Jurkat, Clone E6-1 (cell line): ENCODE data around the gene NPS.

Source experiments
- DNase-seq: peaks from one replicate; pipeline ENCODE4 v3.0.0-alpha.2; 2011; ENCODE audit warnings: low read depth, low spot score
- H3K4me3 ChIP-seq: 2 replicates; pipeline ENCODE4 v1.5.1; 2011; ENCODE audit warnings: mild to moderate bottlenecking, low read length, control low read depth, moderate library complexity

The NPS gene

DNA sequence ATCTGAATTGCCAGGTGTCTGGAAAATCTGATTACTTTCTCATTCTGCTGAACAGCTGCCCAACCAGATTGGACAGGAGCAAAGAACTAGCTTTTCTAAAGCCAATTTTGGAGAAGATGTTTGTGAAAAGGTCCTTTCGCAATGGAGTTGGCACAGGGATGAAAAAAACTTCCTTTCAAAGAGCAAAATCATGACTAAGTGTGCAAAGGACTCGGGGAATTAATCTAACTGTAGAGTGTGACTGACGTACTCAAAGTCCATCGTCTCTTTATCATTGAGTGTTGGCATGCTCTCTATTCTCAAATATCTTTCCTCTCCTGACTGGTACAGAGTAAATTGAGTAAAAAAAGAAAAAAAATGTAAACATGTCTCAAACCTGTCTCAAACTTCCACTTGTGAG is 3.3 kb downstream of the NPS start:
- DNase-seq, result no peak
- H3K4me3 ChIP-seq, result no peak overlapping the region

DNA sequence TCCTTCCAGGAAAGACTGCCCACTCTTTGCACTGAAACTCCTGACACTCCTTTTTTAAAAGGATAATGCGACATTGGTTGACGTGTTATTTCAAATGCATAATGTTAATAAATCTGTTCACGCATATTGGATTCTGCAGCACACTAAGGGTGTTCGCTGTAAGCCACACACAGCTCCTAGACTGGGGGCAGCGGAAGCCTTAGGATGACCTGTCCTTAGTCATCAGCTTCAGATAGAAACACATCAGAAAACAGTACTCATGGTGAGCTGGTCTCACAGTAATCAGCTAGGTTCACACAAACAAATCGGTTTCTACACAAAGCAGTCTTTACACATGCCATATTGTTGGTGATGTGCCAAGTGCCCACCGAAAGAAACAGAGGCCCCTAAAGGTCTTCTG is 4.3 kb downstream of the NPS start:
- H3K4me3 ChIP-seq, result no peak overlapping the region

GRCh38 chr10:127556916-127557315 is 7.8 kb downstream of the NPS start:
- DNase-seq, result no peak
- H3K4me3 ChIP-seq, result no peak overlapping the region

More for the DNA sequence above, 4.3 kb downstream of the NPS start:
- DNase-seq, result no peak

- no peak for DNase-seq
- H3K4me3 ChIP-seq, result no peak overlapping the region
These were observed 12.5 kb downstream of the NPS start for GRCh38 chr10:127561647-127562046.

DNA sequence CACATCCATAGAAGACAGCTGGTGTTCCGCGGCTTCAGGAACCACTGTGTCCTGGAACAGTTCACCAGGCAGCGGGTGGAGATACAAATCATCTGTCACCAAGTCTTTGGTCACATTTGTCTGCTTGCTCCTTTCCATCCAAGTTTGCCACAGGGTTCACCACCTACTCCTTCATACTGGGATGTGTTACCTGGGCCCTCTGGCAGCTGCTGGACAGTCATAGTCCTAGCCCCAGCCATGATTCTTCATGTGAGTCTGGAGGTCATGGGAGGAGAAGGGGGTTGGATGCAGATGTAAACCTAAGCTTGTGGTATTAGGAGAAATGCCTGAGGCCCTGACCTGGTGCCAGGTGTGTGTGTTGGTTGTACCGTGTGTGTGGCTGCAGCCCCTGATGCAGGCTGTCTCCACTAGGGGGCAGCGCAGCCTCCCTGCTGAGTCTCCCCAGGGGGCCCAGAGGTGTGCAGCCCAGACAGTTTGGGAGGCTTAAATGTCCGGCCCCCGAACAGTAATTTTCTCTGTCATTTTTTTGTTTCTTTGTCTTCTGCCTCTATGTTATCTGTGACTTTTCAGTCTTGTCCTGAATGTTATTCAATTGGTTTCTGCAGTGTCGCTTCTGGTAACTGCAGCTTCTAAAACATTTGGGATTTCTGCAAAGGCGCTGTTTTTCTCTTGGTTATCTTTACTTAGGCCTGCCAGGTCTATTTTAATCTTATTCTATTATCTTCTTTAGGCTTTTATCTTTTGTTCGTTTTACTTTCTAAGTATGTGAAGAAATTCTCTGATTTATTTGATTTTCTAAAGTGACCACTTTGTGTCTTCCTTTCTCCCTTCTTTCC is 14.8 kb downstream of the NPS start:
- H3K4me3 ChIP-seq, result no peak overlapping the region
- DNase-seq, result peak; percentile 7

DNA sequence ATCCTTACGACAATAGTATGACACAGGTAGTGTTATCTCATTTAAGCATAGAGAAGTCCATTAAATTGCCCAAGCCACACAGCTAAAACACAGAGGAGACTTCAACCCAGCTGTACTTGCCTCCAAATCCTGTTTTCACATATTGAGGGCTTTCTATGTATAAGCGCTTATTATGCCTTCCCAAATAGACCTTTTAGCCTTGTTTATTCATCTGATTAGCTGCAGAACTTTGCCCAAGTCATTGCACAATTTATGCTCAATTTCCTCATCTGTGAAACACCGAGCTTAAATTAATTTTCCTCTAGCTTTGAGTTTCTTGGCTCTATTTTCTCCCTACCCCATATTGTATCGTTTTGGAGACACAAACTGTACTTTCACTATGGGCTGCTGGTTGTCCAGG is 15.5 kb downstream of the NPS start:
- no peak for DNase-seq
- no peak overlapping the region for H3K4me3 ChIP-seq

GRCh38 chr10:127565583-127565982 is 16.5 kb downstream of the NPS start:
- no peak for DNase-seq
- no peak overlapping the region for H3K4me3 ChIP-seq

GRCh38 chr10:127569210-127569609 is 20.1 kb downstream of the NPS start:
- no peak overlapping the region for H3K4me3 ChIP-seq
- no peak for DNase-seq

- DNase-seq, result no peak
- H3K4me3 ChIP-seq, result no peak overlapping the region
These were observed 20.9 kb downstream of the NPS start for GRCh38 chr10:127570036-127570435.

- DNase-seq, result no peak
- no peak overlapping the region for H3K4me3 ChIP-seq
These were observed 22.3 kb downstream of the NPS start for GRCh38 chr10:127571386-127571785.

DNA sequence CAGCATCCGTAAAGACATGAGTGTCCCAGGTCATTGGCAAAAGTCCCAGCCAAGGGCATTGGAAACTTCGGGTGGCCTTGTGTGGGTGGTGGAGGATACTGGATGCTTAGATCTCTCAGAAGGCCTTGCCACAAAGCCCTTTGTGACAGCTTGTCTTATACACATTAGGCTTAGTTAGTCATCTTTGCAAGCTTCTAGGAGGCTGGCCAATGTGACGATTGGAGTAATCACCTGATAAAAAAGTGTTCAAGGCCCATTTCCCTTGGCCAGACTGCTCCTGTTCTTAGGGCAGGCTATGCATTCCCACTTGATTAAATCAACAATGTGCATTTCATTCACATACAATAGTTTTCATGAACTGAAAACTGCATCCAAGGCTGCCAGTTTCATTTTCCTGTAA is 26.9 kb downstream of the NPS start:
- no peak for DNase-seq
- H3K4me3 ChIP-seq, result no peak overlapping the region

GRCh38 chr10:127576740-127577161 is 27.6 kb downstream of the NPS start:
- no peak for DNase-seq
- H3K4me3 ChIP-seq, result no peak overlapping the region

GRCh38 chr10:127577376-127578258 is 28.5 kb downstream of the NPS start:
- no peak overlapping the region for H3K4me3 ChIP-seq
- no peak for DNase-seq

DNA sequence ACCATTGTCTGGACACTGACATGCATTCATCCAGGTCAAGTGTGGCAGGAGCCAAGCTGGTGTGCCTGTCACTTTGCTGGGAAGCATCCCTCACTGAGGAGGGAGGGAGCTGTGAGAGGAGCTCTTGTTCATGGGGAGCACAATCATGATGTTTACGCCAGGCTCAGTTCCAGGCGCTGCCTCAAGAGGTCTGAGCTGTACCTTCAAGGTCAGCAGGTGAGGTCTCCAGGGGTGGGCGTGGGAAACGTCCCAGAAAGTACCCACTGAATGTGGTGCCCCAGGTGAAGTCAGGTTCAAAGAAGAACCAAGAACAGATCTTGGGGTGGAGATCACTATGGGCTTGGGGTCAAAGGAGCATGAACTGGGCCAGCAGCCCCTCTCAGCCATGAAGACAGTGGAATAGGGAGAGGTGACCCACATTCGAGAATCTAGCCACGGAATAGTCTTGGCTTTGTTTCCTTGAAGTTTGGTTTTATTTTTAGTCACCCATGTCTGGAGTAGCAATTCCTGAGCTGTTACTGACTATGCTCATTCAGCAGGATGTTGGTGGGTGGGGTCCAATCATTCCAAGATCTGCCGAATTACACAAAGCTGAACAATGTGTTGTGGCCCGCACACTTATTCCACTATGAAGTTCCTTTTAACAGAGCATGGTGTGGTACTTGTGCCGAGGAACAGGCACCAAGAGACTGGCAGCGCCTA is 29.3 kb downstream of the NPS start:
- no peak for DNase-seq
- H3K4me3 ChIP-seq, result no peak overlapping the region

- H3K4me3 ChIP-seq, result no peak overlapping the region
- no peak for DNase-seq
These were observed 29.8 kb downstream of the NPS start for GRCh38 chr10:127578961-127579305.

GRCh38 chr10:127579640-127580039 is 30.5 kb downstream of the NPS start:
- no peak overlapping the region for H3K4me3 ChIP-seq
- no peak for DNase-seq

DNA sequence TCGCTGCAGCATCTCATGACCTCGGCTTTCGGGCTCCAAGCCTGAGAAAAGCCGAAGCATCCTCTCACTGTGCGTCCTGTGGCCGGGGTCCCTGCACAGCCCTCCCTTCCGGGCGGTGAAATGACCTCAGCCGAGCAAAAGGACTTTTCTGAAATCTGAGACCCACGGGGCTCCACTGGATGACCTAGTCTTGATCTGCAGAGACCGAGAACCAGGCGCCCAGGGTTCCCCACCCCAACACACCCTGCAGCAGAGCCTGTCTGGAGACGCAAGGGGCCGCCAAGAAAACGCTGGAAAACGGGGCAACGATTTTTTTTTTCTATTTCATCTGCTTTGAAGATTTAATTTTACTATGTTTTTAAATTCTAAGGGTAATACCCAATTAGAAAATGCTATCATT is 31.7 kb downstream of the NPS start:
- H3K4me3 ChIP-seq, result no peak overlapping the region
- DNase-seq, result no peak

DNA sequence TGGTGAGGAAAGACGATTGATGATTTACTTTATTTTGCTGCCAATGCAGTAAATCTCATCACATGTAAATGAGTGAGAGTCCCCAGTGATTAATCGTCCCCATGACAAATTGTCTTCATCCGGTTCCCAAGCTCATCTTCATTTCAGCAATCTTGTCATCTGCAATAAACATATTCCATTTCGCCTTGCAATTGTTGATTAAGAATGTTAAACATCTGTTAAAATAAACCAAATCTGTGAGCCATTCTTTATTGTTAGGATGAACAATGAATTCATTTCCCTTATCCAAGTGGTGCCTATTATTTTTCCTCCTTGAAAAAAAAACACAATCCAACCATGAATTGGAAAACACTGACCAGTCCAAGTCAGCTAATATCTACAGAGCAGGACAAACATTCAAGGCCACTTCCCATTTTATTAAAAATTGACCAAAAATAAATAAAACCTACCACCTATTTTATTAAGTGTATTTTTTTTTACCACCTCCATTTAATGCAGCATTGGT is 36.5 kb downstream of the NPS start:
- no peak overlapping the region for H3K4me3 ChIP-seq
- DNase-seq, result no peak

DNA sequence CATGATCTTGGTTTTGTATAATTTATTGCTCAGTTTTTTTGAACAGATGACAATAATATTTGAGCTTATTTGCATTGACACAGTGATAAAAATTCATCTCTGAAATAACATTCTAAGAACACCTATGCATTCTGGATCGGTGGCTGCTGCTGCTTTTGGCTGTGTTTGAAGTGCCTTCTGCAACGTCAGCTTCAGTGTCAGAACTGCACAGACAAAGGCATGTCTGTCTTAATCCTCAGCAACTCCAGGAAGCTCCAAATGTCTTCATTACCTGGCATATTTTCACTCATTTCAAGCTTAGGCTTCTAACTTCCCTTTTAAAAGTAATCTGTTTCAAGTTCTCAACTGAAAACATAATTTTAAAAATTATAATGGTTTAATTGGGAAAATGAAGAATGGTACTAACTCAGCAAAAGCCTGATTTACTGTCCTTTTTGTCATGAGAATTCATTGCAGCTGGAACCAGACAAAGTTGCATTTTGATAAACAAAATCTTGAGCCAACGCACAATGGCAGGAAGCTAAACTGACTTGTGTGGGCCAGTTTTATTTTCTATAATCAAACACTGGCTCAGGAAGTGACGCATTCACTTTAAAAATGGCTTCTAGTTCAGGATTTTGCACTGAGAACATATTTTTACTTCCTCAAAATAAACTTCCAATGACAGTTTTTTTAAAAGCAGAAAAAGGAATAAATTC is 38.7 kb downstream of the NPS start:
- no peak for DNase-seq
- no peak overlapping the region for H3K4me3 ChIP-seq
